K562 (cell line): Measurements from ENCODE around the gene PNRC1. TPM values are rescaled to one million over a fixed set of nuclear protein-coding genes. Genes with fewer than 3 reads are reported as not detected.

Source experiments
- ATAC-seq: fragments of 200-7000 bp; cut with Tn5 transposase; 3 replicates; pipeline ENCODE4 v1.9.1; 2020; ENCODE audit warnings: moderate library complexity
- BruUV-seq: library from RNA; stranded (reverse); fragments of 400-500 nt; replicated peaks from 2 replicates; lab custom pipeline; 2021; lab: Mats Ljungman, UMichigan
- CTCF ChIA-PET: fragments of 300-600 bp; formaldehyde crosslinking; extraction: SDS; loops from one replicate; lab custom pipeline; 2021; ENCODE audit warnings: low intra/inter-chr PET ratio; lab: Yijun Ruan, JAX
- POLR2A ChIA-PET: fragments of 300-600, 350-650 bp; sonication (Branson Sonifier 250); formaldehyde crosslinking; extraction: SDS; loops from one replicate; lab custom pipeline; 2021; ENCODE audit warnings: antibody characterized with exemption, inconsistent platforms; lab: Yijun Ruan, JAX
- DNase-seq, 4 experiments: peaks; one replicate each; pipeline versions ENCODE4 v3.0.0 to v3.0.0-alpha.2; 2011 to 2018; ENCODE audit warnings: low spot score in 3 of 4, mixed read lengths in 3 of 4; ENCODE audit errors: extremely low read depth in 1 of 4
- FAIRE-seq: peaks from 2 replicates; lab custom pipeline; 2011; peaks lifted over from hg19 to GRCh38; lab: Jason Lieb, UNC
- H2AFZ ChIP-seq: 2 replicates; pipeline ENCODE4 v1.6.0; 2011; ENCODE audit warnings: low read depth, low read length, control low read depth, inconsistent platforms
- H3K27ac ChIP-seq: fragments of 200-600 bp; 3 replicates; pipeline ENCODE4 v1.8.0; 2011; ENCODE audit warnings: low read depth, mild to moderate bottlenecking, control low read depth, inconsistent platforms, low read length, moderate library complexity, mixed read lengths; ENCODE audit errors: extremely low read depth
- H3K27me3 ChIP-seq, 2 experiments: fragments of 300-600 bp in 1 of 2; 2 replicates in 1 of 2; 3 replicates in 1 of 2; pipeline versions ENCODE4 v1.6.0 to v1.8.0; 2011; ENCODE audit warnings: inconsistent platforms in 2 of 2, low read length in 2 of 2, mild to moderate bottlenecking in 1 of 2, mixed read lengths in 1 of 2, moderate library complexity in 1 of 2; ENCODE audit not compliant: control insufficient read depth in 2 of 2, insufficient read depth in 2 of 2
- H3K36me3 ChIP-seq: fragments of 300-600 bp; 3 replicates; pipeline ENCODE4 v1.8.0; 2011; ENCODE audit warnings: mild to moderate bottlenecking, low read length, inconsistent platforms; ENCODE audit not compliant: control insufficient read depth, insufficient read depth
- H3K4me1 ChIP-seq, 2 experiments: fragments of 200-600 bp in 1 of 2; replicated peaks in 1 of 2; 2 replicates in 1 of 2; 3 replicates in 1 of 2; pipeline versions ENCODE4 v1.5.1 to v1.8.0; 2011; ENCODE audit warnings: inconsistent platforms in 2 of 2, low read length in 2 of 2, mild to moderate bottlenecking in 1 of 2, mixed read lengths in 1 of 2, moderate library complexity in 1 of 2; ENCODE audit not compliant: control insufficient read depth in 2 of 2, insufficient read depth in 2 of 2
- H3K4me2 ChIP-seq: 2 replicates; pipeline ENCODE4 v1.6.1; 2011; ENCODE audit warnings: low read length, control low read depth, inconsistent platforms, mixed read lengths; ENCODE audit not compliant: insufficient read depth
- H3K4me3 ChIP-seq: fragments of 200-600 bp; sonication (generic), shearing (Covaris generic); 2 replicates; pipeline ENCODE4 v1.5.1; 2016; ENCODE audit warnings: control low read depth, inconsistent platforms
- H3K79me2 ChIP-seq: fragments of 200-600 bp; 3 replicates; pipeline ENCODE4 v1.8.0; 2011; ENCODE audit warnings: low read length, inconsistent platforms; ENCODE audit not compliant: control insufficient read depth, insufficient read depth
- H3K9ac ChIP-seq, 2 experiments: 2 replicates each; pipeline versions ENCODE4 v1.6.0 to v1.6.1; 2011; ENCODE audit warnings: low read depth in 2 of 2, low read length in 2 of 2, control low read depth in 1 of 2, inconsistent platforms in 1 of 2, mild to moderate bottlenecking in 1 of 2, mixed read lengths in 1 of 2; ENCODE audit not compliant: insufficient read depth in 1 of 2
- H3K9me1 ChIP-seq: one replicate; pipeline ENCODE4 v1.6.0; 2011; ENCODE audit warnings: inconsistent platforms, mild to moderate bottlenecking, low read length, moderate library complexity; ENCODE audit not compliant: control insufficient read depth, insufficient read depth
- H3K9me3 ChIP-seq: replicated peaks from 2 replicates; pipeline ENCODE4 v1.5.1; 2011; ENCODE audit warnings: low read depth, low read length, inconsistent platforms; ENCODE audit not compliant: control insufficient read depth, insufficient read depth
- H4K20me1 ChIP-seq: replicated peaks from 2 replicates; pipeline ENCODE4 v1.6.1; 2011; ENCODE audit warnings: low read length, inconsistent platforms, mixed read lengths; ENCODE audit not compliant: control insufficient read depth, insufficient read depth
- CBFB ChIP-seq: sonication (generic); formaldehyde crosslinking; IDR thresholded peaks from 2 replicates; pipeline ENCODE4 v1.4.0; 2020; ENCODE audit warnings: mild to moderate bottlenecking, missing genetic modification reagents
- CHD4 ChIP-seq: fragments of 200-600 bp; sonication (generic); IDR thresholded peaks from 3 replicates; pipeline ENCODE4 v1.6.1; 2012; ENCODE audit warnings: low read depth, mild to moderate bottlenecking, mixed read lengths, low read length, inconsistent platforms; ENCODE audit not compliant: insufficient read depth, insufficient replicate concordance, poor library complexity, severe bottlenecking
- ETV1 ChIP-seq: fragments of 450-650 bp; conservative IDR thresholded peaks from 2 replicates; pipeline ENCODE4 v1.6.1; 2016; ENCODE audit warnings: missing genetic modification characterization, control low read depth, low read depth, missing compliant biosample characterization
- FOXP1 ChIP-seq: sonication (generic); formaldehyde crosslinking; IDR thresholded peaks from 2 replicates; pipeline ENCODE4 v1.8.0; 2022; ENCODE audit warnings: mild to moderate bottlenecking, missing genetic modification reagents
- HMGN3 ChIP-seq: IDR thresholded peaks from 2 replicates; pipeline ENCODE4 v1.6.1; 2011; ENCODE audit warnings: borderline replicate concordance, low read depth, mild to moderate bottlenecking, mixed read lengths, low read length; ENCODE audit not compliant: insufficient read length; ENCODE audit errors: extremely low read depth
- KLF1 ChIP-seq: fragments of 450-650 bp; IDR thresholded peaks from 2 replicates; pipeline ENCODE4 v1.6.1; 2016; ENCODE audit warnings: missing genetic modification characterization, missing compliant biosample characterization
- KLF10 ChIP-seq: fragments of 250-450 bp; sonication (Bioruptor Pico); IDR thresholded peaks from 2 replicates; pipeline ENCODE4 v1.6.1; 2021; ENCODE audit warnings: matching md5 sums
- PML ChIP-seq: IDR thresholded peaks from 2 replicates; pipeline ENCODE4 v1.6.1; 2012; ENCODE audit warnings: low read length, inconsistent platforms
- PTTG1 ChIP-seq: fragments of 450-650 bp; IDR thresholded peaks from 2 replicates; pipeline ENCODE4 v1.6.1; 2016; ENCODE audit warnings: low read depth, mild to moderate bottlenecking, missing genetic modification characterization, missing compliant biosample characterization
- RCOR1 ChIP-seq, 2 experiments: IDR thresholded peaks; 2 replicates each; pipeline ENCODE4 v1.6.1; 2012; ENCODE audit warnings: low read depth in 2 of 2, low read length in 2 of 2, borderline replicate concordance in 1 of 2, improper control_type of control experiment in 1 of 2
- TCF7L2 ChIP-seq: fragments of 150-350 bp; IDR thresholded peaks from 2 replicates; pipeline ENCODE4 v1.6.1; 2016; ENCODE audit warnings: low read depth, mild to moderate bottlenecking, low read length, moderate library complexity
- TOE1 ChIP-seq, 2 experiments: fragments of 450-650 bp in 1 of 2; sonication (generic) in 1 of 2; formaldehyde crosslinking in 1 of 2; IDR thresholded peaks; 2 replicates each; pipeline versions ENCODE4 v1.7.1 to v1.8.0; 2016 to 2022; ENCODE audit warnings: borderline replicate concordance in 2 of 2, mild to moderate bottlenecking in 2 of 2, antibody characterized with exemption in 1 of 2, inconsistent platforms in 1 of 2, low read depth in 1 of 2, missing genetic modification reagents in 1 of 2, moderate library complexity in 1 of 2
- XRCC5 ChIP-seq: fragments of 200-400 bp; formaldehyde crosslinking; IDR thresholded peaks from 2 replicates; pipeline ENCODE4 v1.6.1; 2017; ENCODE audit warnings: low read depth, mild to moderate bottlenecking, low read length
- whole genome bisulfite sequencing: fragments of 100-300 bp; shearing (Covaris generic); methylation state at CpG from one replicate; pipeline ENCODE4 v1.1.6; 2016; ENCODE audit warnings: low coverage, mixed read lengths; ENCODE audit not compliant: insufficient coverage; ENCODE audit errors: missing lambda C conversion rate; 5-methylcytosine and 5-hydroxymethylcytosine counted together
- in situ Hi-C: fragments of 300-500 bp; cut with MboI; formaldehyde crosslinking; loops from 4 replicates; pipeline ENCODE4 v1.15.0; 2018; ENCODE audit warnings: inconsistent platforms, mixed read lengths
- intact Hi-C: fragments of 100-400 bp; cut with micrococcal nuclease; formaldehyde crosslinking; loops from 2 replicates; pipeline ENCODE4 v1.14.2; 2022
- polyA plus RNA-seq, 8 experiments: library from polyadenylated mRNA; depleted of rRNA in 4 of 8; stranded (reverse) in 5 of 8; unstranded in 3 of 8; fragments of >200 nt; fragmentation: Nextera tagmentation in 2 of 8; fragmentation: Illumina TruSeq in 1 of 8; extraction: Ambion mirVana in 2 of 8; extraction: Trizol in 1 of 8; gene quantifications; 2 replicates each; pipeline versions ENCODE4 v1.2.1 to v1.2.3, GENCODE V29; 2011 to 2014; ENCODE audit warnings: inconsistent platforms in 1 of 8, missing spikeins in 1 of 8
- total RNA-seq, 7 experiments: library from RNA; depleted of rRNA in 6 of 7; stranded (reverse); fragments of >200 nt in 6 of 7; fragmentation: Illumina TruSeq in 2 of 7; extraction: Trizol in 2 of 7; gene quantifications; 2 replicates each; pipeline versions ENCODE4 v1.2.1 to v1.2.3, GENCODE V29; 2011 to 2021; ENCODE audit warnings: low replicate concordance in 1 of 7
- TF ChIP-seq, protein P1 (sequence below), 2 experiments: fragments of 150-350 bp in 1 of 2; IDR thresholded peaks; 2 replicates each; pipeline ENCODE4 v1.6.1; 2012 to 2016; ENCODE audit warnings: low read depth in 2 of 2, low read length in 2 of 2, mild to moderate bottlenecking in 1 of 2, moderate library complexity in 1 of 2

Gene PNRC1
- total and polyA plus RNA-seq, 9 of the 15 experiments (the other 6 are each of a cell fraction or from before 2014, with no cell fraction given): 1.2 to 10.8 (median 6.5) TPM

GRCh38 chr6:89073014-89073620 is 7.4 kb upstream of the PNRC1 start (continued):
- no peak for TF ChIP-seq HMGN3
- TF ChIP-seq XRCC5: no peak
- TF ChIP-seq CHD4: peak; percentile 52
- peak in 1 of 2 experiments; percentile 73; a peak in 1 of 4 replicates for TF ChIP-seq RCOR1 (IDR thresholded peaks at IDR 0.05; ENCODE audit: borderline replicate concordance in 1 of 2, low read depth in 2 of 2, low read length in 2 of 2)
- no peak for TF ChIP-seq KLF10
- TF ChIP-seq FOXP1 (CRISPR knock-in tag): no peak
- TF ChIP-seq KLF1 (tag): no peak
- TF ChIP-seq ETV1 (tag): no peak

GRCh38 chr6:89073840-89074239 is 6.7 kb upstream of the PNRC1 start:
- ChIA-PET CTCF (no interaction called here), POLR2A (interaction anchor here (0.9 to 1.7 kb wide), 3 partner anchors 11 to 26 kb away, joined by 3 to 9 read pairs (median 3); no protein-coding TSS in a partner anchor)
- intact Hi-C loops (loop anchor here (2.0 kb wide), 1 partner anchor 39 kb away; no protein-coding TSS in a partner anchor), in situ Hi-C loops (no loop called here)
- no peak overlapping the region for H3K9ac ChIP-seq
- H3K27ac ChIP-seq: peak overlapping the region; percentile 74; the same call in 1 of the 3 replicates
- peaks cover 0 to 18% of the 10 kb centered on the region in 2 experiments; a peak in 3 of 5 replicates for H3K4me1 ChIP-seq
- BruUV-seq: no TSS peak
- no peaks in the 10 kb centered on the region for H3K27me3 ChIP-seq
- peak; percentile 26 for FAIRE-seq
- no peak for DNase-seq
- no peak for ATAC-seq
- peak overlapping the region; percentile 86 for H2AFZ ChIP-seq
- H3K9me1 ChIP-seq: no peaks in the 10 kb centered on the region
- H3K79me2 ChIP-seq: no peaks in the 10 kb centered on the region
- no peak overlapping the region for H3K4me2 ChIP-seq
- no peaks in the 10 kb centered on the region for H3K36me3 ChIP-seq
- no peaks in the 10 kb centered on the region for H4K20me1 ChIP-seq
- no peak overlapping the region for H3K4me3 ChIP-seq
- no peaks in the 10 kb centered on the region for H3K9me3 ChIP-seq
- 42% methylated on average over 2 of the region's 2 CpGs for WGBS
- TF ChIP-seq TCF7L2: no peak
- TF ChIP-seq PML: no peak
- TF ChIP-seq TOE1 (IDR thresholded peaks at IDR 0.05; ENCODE audit: borderline replicate concordance): no peak
- TF ChIP-seq TOE1 (CRISPR knock-in tag; IDR thresholded peaks at IDR 0.05; ENCODE audit: borderline replicate concordance, low read depth): no peak
- TF ChIP-seq CBFB (CRISPR knock-in tag): no peak
- no peak for TF ChIP-seq PTTG1 (tag)
- TF ChIP-seq, protein P1, sequence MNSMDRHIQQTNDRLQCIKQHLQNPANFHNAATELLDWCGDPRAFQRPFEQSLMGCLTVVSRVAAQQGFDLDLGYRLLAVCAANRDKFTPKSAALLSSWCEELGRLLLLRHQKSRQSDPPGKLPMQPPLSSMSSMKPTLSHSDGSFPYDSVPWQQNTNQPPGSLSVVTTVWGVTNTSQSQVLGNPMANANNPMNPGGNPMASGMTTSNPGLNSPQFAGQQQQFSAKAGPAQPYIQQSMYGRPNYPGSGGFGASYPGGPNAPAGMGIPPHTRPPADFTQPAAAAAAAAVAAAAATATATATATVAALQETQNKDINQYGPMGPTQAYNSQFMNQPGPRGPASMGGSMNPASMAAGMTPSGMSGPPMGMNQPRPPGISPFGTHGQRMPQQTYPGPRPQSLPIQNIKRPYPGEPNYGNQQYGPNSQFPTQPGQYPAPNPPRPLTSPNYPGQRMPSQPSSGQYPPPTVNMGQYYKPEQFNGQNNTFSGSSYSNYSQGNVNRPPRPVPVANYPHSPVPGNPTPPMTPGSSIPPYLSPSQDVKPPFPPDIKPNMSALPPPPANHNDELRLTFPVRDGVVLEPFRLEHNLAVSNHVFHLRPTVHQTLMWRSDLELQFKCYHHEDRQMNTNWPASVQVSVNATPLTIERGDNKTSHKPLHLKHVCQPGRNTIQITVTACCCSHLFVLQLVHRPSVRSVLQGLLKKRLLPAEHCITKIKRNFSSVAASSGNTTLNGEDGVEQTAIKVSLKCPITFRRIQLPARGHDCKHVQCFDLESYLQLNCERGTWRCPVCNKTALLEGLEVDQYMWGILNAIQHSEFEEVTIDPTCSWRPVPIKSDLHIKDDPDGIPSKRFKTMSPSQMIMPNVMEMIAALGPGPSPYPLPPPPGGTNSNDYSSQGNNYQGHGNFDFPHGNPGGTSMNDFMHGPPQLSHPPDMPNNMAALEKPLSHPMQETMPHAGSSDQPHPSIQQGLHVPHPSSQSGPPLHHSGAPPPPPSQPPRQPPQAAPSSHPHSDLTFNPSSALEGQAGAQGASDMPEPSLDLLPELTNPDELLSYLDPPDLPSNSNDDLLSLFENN (IDR thresholded peaks at IDR 0.05; ENCODE audit: low read depth in 2 of 2, low read length in 2 of 2): no peak
